Esophagus muscularis mucosa (tissue), 4 donors: ENCODE results near the gene PACRG.

Experiments
- EP300 ChIP-seq: sonication (generic); formaldehyde crosslinking; IDR thresholded peaks from one replicate; pipeline ENCODE4 v1.6.1; 2017; ENCODE audit warnings: antibody characterized with exemption
- POLR2A ChIP-seq: fragments of 450-650 bp; IDR thresholded peaks from one replicate; pipeline ENCODE4 v1.6.1; 2017; ENCODE audit warnings: antibody characterized with exemption, moderate library complexity, mild to moderate bottlenecking, low read depth
- POLR2AphosphoS5 ChIP-seq, 2 donors: sonication (generic); formaldehyde crosslinking; IDR thresholded peaks; one replicate each; pipeline ENCODE4 v1.6.1; 2017; ENCODE audit warnings: antibody characterized with exemption in 2 of 2
- TF ChIP-seq, protein P1 (sequence below), 3 experiments: fragments of 200-600 bp in 2 of 3; fragments of 450-650 bp in 1 of 3; sonication (generic) in 2 of 3; IDR thresholded peaks; one replicate each; pipeline ENCODE4 v1.5.1; 2017 to 2019; ENCODE audit warnings: antibody characterized with exemption in 3 of 3, mild to moderate bottlenecking in 2 of 3, moderate library complexity in 1 of 3

DNA sequence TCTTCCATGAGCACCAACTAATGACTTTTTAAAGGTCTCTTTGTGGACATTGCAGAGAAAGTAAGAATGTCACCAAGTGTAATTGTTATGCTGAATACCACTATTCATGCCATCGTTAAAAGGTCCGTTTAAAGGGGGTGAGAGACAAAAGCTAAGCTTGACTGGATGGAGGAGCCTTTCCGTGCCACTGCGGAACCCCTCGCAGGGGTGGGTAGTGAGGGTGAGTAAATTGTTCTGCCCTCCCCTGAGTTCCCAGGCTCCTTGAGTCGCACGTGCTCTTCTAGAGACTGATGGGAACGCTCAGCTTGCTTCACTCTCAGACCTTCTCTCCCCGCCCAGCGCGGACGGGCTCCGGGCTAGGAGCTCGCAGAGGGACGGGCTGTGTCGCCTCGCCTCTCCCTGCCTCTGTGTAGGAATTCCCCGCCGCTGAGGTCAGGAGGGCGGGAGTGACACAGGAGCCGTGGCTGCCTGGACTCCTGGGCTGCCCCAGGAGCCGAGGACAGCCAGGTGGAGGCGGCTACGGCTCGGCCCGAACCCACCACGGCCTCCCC lies 371.9 kb downstream of the PACRG start:
- TF ChIP-seq, protein P1, sequence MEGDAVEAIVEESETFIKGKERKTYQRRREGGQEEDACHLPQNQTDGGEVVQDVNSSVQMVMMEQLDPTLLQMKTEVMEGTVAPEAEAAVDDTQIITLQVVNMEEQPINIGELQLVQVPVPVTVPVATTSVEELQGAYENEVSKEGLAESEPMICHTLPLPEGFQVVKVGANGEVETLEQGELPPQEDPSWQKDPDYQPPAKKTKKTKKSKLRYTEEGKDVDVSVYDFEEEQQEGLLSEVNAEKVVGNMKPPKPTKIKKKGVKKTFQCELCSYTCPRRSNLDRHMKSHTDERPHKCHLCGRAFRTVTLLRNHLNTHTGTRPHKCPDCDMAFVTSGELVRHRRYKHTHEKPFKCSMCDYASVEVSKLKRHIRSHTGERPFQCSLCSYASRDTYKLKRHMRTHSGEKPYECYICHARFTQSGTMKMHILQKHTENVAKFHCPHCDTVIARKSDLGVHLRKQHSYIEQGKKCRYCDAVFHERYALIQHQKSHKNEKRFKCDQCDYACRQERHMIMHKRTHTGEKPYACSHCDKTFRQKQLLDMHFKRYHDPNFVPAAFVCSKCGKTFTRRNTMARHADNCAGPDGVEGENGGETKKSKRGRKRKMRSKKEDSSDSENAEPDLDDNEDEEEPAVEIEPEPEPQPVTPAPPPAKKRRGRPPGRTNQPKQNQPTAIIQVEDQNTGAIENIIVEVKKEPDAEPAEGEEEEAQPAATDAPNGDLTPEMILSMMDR (IDR thresholded peaks at IDR 0.05) = no peak
- TF ChIP-seq POLR2AphosphoS5 (IDR thresholded peaks at IDR 0.05) = no peak
- no peak for TF ChIP-seq POLR2A
- TF ChIP-seq EP300 = no peak
